AG08396 (cell line): Measurements from ENCODE around the gene FEZ2.

ENCODE experiments used
- DNase-seq: peaks from one replicate; pipeline ENCODE4 v3.0.0; 2012; ENCODE audit warnings: low spot score, mixed read lengths

The FEZ2 gene

GRCh38 chr2:36530178-36530982, 67.6 kb downstream of the FEZ2 start:
- DNase-seq = no peak

GRCh38 chr2:36528766-36529392, 69.1 kb downstream of the FEZ2 start:
- DNase-seq = no peak

DNA sequence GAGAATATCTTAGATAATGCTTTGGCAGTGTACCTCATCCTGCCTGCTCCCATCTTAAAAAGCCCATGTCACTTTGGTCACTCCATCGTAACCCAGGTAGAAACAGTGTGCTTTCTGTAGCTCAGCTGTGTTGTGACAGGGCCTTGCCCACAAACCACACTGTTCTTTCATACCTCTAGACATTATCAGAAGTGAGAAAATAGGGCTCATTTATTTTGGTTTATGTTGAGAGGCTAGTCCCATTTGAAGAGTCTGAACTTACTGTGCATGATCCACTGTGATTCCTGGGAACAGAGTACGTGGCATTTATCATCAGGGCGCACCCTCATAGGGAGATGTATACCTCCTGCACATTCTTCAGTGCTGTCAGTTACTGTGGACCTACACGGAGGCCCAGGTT, 69.7 kb downstream of the FEZ2 start:
- no peak for DNase-seq

DNA sequence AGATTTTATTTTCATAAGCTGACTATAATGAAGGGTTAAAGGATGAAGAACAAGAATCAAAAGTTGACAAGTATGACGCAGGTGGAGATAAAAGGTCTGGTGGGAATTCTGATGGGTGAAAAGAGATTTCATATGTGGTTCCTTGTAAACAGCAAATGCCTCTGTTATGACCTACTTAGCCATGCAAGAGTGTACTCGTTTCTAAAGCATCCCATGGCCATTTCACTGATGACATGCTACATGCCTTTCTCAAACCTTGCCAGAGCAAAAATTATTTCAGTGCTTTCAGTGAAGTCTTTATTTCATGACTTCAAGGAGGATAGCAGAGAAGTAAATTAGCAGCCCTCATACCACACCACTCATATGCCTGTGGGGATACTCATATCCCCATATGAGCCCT, 71.7 kb downstream of the FEZ2 start:
- no peak for DNase-seq

GRCh38 chr2:36525245-36525644, 72.7 kb downstream of the FEZ2 start:
- no peak for DNase-seq

- no peak for DNase-seq
Measured at GRCh38 chr2:36523153-36523552, 74.8 kb downstream of the FEZ2 start.

GRCh38 chr2:36520431-36520830, 77.5 kb downstream of the FEZ2 start:
- DNase-seq = no peak

DNA sequence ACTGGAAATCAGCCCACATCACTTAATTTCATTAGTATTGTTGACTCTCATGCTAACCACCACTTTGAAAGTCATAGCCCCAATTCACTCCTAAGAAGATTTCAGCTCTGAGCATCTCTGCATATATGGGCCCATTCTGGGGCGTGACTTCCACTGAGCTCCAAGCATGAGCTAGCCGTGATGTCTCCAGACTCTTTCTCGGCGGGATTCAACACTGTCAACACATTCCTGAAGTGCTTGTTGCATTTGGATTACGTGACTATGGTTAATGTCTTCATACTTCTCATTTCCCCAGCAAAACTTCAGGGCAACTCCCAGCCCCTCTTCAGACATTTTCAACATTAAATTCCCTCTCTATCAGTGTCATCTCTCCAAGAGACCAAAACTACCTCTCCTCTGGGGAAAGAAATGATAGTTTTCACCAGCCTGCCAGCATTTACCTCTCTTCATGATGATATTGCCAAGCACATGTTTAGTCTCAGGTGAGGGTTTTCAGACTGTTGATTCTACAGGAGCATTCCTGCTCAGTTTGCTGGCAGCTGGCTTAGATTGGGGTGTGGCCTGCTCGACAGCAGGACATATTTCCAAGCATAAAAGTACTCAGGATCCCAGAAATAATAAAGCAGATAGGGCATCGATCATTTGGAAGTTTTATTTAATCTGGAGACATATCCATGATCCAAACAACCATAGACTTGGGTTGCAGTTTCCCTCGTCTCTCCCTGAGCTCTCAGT, 81.7 kb downstream of the FEZ2 start:
- DNase-seq = peak; percentile 54

GRCh38 chr2:36515538-36515937, 82.4 kb downstream of the FEZ2 start:
- no peak for DNase-seq

DNA sequence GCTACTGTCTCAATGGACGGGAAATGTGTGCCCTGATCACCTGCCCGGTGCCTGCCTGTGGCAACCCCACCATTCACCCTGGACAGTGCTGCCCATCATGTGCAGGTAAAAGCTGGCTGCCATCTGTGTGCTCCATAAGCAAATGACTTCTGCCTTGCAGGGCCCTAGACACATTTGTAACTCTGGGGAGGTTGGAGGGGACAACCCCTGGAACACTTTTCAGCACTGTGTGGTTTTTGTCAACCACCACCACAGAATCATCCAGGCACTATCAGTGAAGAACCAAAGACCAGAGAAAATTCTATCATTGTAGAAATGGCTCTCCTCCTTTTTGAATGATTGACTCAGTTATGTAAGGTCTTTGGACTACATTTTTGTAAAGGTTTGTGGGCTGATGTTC, 84.3 kb downstream of the FEZ2 start:
- DNase-seq = no peak

DNA sequence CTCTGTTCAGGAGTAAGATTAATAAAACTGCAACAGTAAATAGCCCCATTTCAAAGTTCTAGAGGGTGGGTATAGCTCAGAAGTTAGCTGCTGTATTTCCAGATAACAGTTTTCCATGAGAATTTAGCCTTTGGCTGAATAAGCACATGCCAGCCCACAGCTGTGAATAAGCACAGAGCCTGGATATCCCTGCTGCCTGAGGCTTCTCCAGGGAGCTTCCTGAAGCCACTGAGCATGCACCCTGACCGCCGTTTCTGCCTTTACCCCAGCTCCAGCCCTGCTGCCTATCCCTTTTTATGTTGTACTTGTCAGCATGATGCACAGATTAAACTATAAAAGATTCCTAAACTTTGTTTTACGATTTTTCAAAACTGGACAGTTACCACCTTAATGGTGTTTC, 85.3 kb downstream of the FEZ2 start:
- DNase-seq = no peak

GRCh38 chr2:36511858-36512603, 85.9 kb downstream of the FEZ2 start:
- no peak for DNase-seq

DNA sequence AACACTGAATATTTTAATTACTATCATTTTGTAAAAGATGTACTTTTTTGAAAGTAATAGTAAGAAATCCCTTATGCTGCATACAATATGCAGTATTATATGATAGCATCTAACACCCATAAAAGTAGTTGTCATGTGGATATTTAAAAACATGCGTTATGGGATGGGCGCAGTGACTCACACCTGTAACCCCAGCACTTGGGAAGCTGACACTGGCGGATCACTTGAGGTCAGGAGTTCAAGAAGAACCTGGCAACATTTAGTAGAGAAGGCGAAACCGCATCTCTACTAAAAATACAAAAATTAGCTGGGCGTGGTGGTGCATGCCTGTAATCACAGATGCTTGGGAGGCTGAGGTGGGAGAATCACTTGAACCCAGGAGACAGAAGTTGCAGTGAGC, 88.9 kb downstream of the FEZ2 start:
- no peak for DNase-seq

DNA sequence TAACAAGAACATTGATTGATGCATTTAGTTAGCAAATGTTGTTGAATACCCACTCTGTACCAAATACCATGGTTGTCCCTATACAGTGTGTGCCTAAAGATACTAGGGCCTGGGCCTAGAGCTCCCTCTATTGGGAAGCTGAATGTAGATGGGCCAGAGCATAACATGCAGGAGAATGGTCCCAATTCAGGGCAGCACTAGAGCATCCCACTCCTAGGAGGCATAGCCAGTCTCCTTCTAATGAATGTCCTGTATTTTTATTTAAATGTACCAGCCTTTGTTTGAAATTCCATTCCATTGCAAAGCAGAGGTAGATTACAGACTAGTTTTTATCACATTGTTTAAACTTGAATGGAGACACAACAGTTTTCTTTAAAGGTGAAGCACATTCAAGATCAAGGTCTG, 90.6 kb downstream of the FEZ2 start:
- peak; percentile 50 for DNase-seq
